HG02623 (cell line): ENCODE data around the gene RPA3.

ENCODE experiments used
- ATAC-seq: cut with Tn5 transposase; IDR thresholded peaks from one replicate; pipeline ENCODE4 v1.9.1; 2021; ENCODE audit warnings: moderate library complexity; ENCODE audit not compliant: unreplicated experiment

Gene RPA3

GRCh38 chr7:7732621-7733281 is 14.3 kb upstream of the RPA3 start:
- ATAC-seq = no peak

- ATAC-seq = no peak
Measured at GRCh38 chr7:7731732-7732131, 13.3 kb upstream of the RPA3 start.

GRCh38 chr7:7720750-7721621 is 2.6 kb upstream of the RPA3 start:
- ATAC-seq = no peak

GRCh38 chr7:7720193-7720592 is 1.8 kb upstream of the RPA3 start:
- no peak for ATAC-seq

- ATAC-seq = peak; percentile 97
Measured at GRCh38 chr7:7719236-7719635, 829 bp upstream of the RPA3 start.

GRCh38 chr7:7713730-7714129 is 4.7 kb downstream of the RPA3 start:
- ATAC-seq = no peak

- no peak for ATAC-seq
Measured at GRCh38 chr7:7710469-7710868, 7.9 kb downstream of the RPA3 start.

GRCh38 chr7:7709291-7709690 is 9.1 kb downstream of the RPA3 start:
- ATAC-seq = no peak

- ATAC-seq = no peak
Measured at GRCh38 chr7:7707806-7708205, 10.6 kb downstream of the RPA3 start.

GRCh38 chr7:7707246-7707645 is 11.2 kb downstream of the RPA3 start:
- no peak for ATAC-seq

GRCh38 chr7:7706556-7707172 is 11.7 kb downstream of the RPA3 start:
- ATAC-seq = no peak

GRCh38 chr7:7706101-7706511 is 12.3 kb downstream of the RPA3 start:
- no peak for ATAC-seq

- ATAC-seq = no peak
Measured at GRCh38 chr7:7705318-7705717, 13.1 kb downstream of the RPA3 start.

GRCh38 chr7:7704867-7705266 is 13.5 kb downstream of the RPA3 start:
- no peak for ATAC-seq

- ATAC-seq = no peak
Measured at GRCh38 chr7:7703427-7703826, 15.0 kb downstream of the RPA3 start.

GRCh38 chr7:7702826-7703225 is 15.6 kb downstream of the RPA3 start:
- no peak for ATAC-seq

- ATAC-seq = no peak
Measured at GRCh38 chr7:7701527-7701926, 16.9 kb downstream of the RPA3 start.

- no peak for ATAC-seq
Measured at GRCh38 chr7:7699970-7700369, 18.4 kb downstream of the RPA3 start.

- ATAC-seq = no peak
Measured at GRCh38 chr7:7699380-7699779, 19.0 kb downstream of the RPA3 start.

- ATAC-seq = no peak
Measured at GRCh38 chr7:7698930-7699329, 19.5 kb downstream of the RPA3 start.

- ATAC-seq = no peak
Measured at GRCh38 chr7:7696458-7697119, 21.8 kb downstream of the RPA3 start.
